ENCODE results near the gene ABTB1. TPM values are rescaled to one million over a fixed set of nuclear protein-coding genes. Genes with fewer than 3 reads are reported as not detected.

The ABTB1 gene
- total RNA-seq, 1 donor from 2014 or later = 16.0 TPM

DNA sequence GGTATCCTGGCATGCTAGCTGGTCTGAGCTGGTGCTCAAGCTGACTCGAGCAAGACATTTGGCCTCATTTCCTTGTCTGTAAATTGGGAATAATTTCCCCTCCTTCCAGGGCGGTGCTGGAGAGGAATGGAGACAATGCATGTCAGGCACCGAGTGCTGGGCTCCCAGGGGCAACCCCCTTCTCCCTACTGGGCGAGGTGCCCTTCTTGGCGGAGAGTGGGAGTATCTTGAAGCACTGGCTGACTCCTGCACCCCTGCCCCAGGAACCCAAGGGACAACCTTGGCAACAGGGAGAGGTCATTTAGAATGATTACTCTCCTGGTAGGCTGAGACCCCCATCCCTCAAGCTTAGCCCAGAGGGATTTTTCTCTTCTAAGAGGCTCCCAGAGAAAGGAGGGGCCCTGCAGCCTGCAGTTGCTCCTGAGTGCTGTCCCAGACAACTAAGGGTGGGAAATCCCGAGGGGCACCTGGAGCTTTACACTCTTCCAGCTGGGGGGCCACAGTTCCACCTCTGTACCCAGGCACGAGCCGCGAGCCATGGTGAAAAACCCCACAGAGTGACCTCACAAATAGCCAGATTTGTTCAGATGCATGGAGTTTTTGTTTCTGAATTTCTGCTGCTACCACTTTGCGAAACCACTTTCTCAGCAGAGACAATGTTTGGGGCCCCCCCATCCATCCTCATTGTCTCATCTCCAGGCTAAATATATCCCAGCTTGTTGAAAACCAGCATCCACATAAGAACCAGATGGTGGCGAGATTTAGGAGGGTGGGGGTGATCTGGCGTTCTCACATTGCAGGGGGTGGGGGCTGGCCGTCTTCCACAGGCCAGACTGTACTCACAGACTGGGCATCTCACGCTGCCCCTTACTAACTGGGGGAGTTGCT is 44.8 kb downstream of the ABTB1 start:
- no peaks in the 10 kb centered on the region for H3K27me3 ChIP-seq (ENCODE audit: control insufficient read depth, insufficient read depth, low read length)
- no peak overlapping the region for H3K4me3 ChIP-seq (ENCODE audit: low read depth, low read length)

DNA sequence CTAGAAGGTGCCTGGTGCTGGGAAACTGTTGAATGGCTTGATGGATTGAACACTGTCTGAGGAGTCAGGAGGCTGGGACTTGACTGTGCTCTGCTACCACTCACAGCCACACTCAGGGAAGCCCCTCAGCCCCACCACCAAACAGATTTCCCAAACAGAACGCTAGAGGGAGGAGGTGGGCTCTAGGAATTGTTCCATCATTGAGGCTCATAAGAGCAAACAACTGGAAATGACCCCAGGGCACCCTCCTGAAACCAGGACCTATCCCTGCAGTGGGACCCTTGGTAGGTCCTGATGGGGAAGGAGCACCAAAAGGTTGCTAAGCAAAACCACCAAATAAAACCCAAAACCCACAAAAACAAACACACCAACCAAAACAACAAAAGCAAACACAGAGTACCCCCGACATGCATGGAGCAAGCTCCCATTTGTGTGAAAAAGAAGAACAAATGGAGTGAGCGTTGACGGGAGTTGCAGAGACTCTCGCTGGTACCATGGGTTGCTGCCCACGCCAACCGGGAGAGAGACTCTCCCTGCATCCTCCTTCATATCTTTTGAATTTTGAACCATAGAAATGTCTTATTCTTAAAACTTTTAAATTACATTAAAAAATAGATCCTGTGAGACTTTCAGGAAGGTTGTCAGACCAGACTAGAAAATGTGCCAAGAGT is 45.6 kb downstream of the ABTB1 start:
- Histone ChIP-seq H3K27me3 (ENCODE audit: control insufficient read depth, insufficient read depth, low read length) (no peaks in the 10 kb centered on the region), H3K4me3 (ENCODE audit: low read depth, low read length) (no peak overlapping the region), H3K36me3 (ENCODE audit: control insufficient read depth, insufficient read depth, low read length) (peaks cover 2% of the 10 kb centered on the region)
- TF ChIP-seq, protein P1, sequence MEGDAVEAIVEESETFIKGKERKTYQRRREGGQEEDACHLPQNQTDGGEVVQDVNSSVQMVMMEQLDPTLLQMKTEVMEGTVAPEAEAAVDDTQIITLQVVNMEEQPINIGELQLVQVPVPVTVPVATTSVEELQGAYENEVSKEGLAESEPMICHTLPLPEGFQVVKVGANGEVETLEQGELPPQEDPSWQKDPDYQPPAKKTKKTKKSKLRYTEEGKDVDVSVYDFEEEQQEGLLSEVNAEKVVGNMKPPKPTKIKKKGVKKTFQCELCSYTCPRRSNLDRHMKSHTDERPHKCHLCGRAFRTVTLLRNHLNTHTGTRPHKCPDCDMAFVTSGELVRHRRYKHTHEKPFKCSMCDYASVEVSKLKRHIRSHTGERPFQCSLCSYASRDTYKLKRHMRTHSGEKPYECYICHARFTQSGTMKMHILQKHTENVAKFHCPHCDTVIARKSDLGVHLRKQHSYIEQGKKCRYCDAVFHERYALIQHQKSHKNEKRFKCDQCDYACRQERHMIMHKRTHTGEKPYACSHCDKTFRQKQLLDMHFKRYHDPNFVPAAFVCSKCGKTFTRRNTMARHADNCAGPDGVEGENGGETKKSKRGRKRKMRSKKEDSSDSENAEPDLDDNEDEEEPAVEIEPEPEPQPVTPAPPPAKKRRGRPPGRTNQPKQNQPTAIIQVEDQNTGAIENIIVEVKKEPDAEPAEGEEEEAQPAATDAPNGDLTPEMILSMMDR (IDR thresholded peaks at IDR 0.05; ENCODE audit: insufficient read depth, low read length, poor library complexity, severe bottlenecking) = no peak
- DNase-seq (ENCODE audit: low read depth) = no peak

More for the DNA sequence above, 44.8 kb downstream of the ABTB1 start:
- DNase-seq (ENCODE audit: low read depth) = no peak
- H3K36me3 ChIP-seq (ENCODE audit: control insufficient read depth, insufficient read depth, low read length) = peaks cover 2% of the 10 kb centered on the region
- TF ChIP-seq, protein P1 (IDR thresholded peaks at IDR 0.05; ENCODE audit: insufficient read depth, low read length, poor library complexity, severe bottlenecking) = no peak

DNA sequence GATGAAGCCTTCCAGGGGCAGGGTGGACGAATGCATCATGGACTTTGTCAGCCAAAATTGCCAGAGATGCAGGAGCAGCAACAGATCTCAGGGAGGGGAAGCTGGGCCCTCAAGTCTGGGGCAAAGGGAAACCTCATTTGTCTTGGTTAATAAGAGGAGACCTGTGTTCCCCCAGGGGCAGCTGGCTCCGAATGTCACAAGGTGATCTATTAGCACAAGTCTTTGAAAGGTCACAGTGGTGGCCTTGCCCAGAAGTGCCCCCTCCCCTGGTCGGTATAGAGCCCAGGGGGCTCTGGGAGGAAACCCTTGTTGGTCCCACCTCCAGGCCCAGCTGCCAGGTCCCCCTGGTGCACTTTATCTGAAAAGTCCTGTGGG is 46.2 kb downstream of the ABTB1 start:
- TF ChIP-seq, protein P1 (IDR thresholded peaks at IDR 0.05; ENCODE audit: insufficient read depth, low read length, poor library complexity, severe bottlenecking) = no peak
- H3K27me3 ChIP-seq (ENCODE audit: control insufficient read depth, insufficient read depth, low read length) = no peaks in the 10 kb centered on the region
- H3K36me3 ChIP-seq (ENCODE audit: control insufficient read depth, insufficient read depth, low read length) = peaks cover 2% of the 10 kb centered on the region
- no peak overlapping the region for H3K4me3 ChIP-seq (ENCODE audit: low read depth, low read length)
- no peak for DNase-seq (ENCODE audit: low read depth)

DNA sequence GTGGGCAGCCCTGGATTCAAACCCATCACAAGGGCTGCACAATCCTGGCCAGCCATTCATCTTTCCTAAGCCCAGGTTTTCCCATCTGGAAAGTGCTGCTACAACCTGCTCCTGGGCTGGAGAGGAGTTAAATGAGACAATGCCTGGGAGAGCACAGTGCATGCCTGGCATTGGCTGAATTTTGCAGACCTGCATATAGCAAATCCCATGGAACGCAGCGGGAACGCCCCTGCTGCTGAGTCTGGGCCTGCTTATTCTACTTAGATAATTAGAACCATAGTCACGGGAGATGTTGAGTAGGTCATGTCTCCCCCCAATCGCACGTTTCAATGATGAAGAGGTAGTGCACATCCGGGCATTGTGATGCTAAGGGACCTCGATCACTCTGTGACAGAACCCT is 46.6 kb downstream of the ABTB1 start:
- Histone ChIP-seq H3K36me3 (ENCODE audit: control insufficient read depth, insufficient read depth, low read length) (peaks cover 2% of the 10 kb centered on the region), H3K27me3 (ENCODE audit: control insufficient read depth, insufficient read depth, low read length) (no peaks in the 10 kb centered on the region), H3K4me3 (ENCODE audit: low read depth, low read length) (no peak overlapping the region)
- no peak for DNase-seq (ENCODE audit: low read depth)
- TF ChIP-seq, protein P1 (IDR thresholded peaks at IDR 0.05; ENCODE audit: insufficient read depth, low read length, poor library complexity, severe bottlenecking) = no peak

DNA sequence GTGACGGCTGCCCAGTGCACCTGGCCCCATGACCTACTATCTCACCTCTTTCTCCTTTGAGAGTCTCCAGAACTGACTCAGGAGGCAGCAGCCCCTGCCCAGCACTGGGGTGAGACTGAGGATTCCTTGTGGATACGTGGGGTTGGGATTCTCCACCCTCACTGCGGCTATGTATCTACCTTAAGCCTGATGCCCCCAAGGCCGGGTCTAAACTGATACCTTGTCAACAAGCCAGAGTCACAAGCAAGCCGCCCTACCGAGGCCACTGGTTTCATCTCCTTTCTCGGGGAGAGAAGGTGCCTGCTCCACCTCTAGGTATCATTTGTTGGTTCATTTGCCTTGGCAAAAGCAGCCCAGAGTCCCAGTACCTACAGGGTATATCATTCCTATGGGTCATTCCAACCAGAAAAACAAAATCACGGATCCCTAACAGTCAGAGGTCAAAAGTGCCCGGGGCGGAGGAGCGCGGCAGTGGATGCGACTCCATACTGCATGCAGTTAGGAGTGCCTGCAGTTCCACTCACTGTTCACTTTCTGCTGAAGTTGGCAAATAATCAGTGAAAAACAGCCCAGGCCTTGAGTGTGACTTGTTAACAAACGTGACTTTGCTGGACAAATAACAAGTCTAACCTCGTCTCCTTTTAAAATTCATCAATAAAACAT is 47.5 kb downstream of the ABTB1 start:
- Histone ChIP-seq H3K36me3 (ENCODE audit: control insufficient read depth, insufficient read depth, low read length) (peaks cover 2% of the 10 kb centered on the region), H3K27me3 (ENCODE audit: control insufficient read depth, insufficient read depth, low read length) (no peaks in the 10 kb centered on the region), H3K4me3 (ENCODE audit: low read depth, low read length) (no peak overlapping the region)
- TF ChIP-seq, protein P1 (IDR thresholded peaks at IDR 0.05; ENCODE audit: insufficient read depth, low read length, poor library complexity, severe bottlenecking) = no peak
- DNase-seq (ENCODE audit: low read depth) = no peak
